Measurements from ENCODE around the gene VGLL4. TPM values are rescaled to one million over a fixed set of nuclear protein-coding genes. Genes with fewer than 3 reads are reported as not detected.

VGLL4 gene
- total RNA-seq, 1 experiment from 2014 or later = 46.1 TPM

DNA sequence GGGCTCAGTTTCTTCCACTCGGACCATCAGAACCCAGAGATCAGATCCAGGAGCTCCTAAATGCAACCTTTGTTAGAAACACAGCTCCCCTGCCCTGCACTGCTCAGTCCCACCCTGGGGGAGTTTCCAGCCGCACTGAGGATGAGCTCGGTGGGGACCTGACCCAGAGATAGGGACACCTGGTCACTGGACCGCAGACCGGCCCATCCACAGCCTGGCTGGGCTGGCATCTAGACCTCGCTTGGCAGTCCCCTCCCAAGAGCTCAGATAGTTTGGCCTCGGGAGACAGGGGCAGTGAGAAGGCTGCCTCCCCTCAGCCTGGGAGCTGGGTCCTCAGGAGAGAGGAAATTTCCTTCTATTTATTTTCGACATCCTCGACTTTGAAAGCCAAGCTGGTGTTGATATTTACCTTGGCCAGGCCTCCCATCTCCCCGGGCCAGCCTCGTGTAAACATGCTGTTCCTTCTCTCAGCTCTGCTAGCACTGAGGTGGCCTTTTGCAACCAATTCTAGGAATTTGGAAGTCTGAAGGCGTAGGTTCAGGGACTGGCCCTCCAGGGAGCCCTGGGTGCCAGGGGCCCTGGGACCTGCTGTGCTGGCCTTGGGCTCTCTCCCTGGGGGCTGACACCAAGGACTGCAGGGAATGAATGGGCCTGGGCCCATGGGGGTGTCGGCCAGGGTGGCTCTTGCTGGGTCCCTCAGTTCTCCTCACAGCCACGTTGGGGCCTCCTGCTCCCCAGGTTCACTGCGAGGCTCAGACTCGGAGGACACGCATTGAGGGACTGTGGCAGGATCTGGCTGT, 90.1 kb downstream of the VGLL4 start:
- intact Hi-C loops (cut with micrococcal nuclease; ENCODE audit: unreplicated experiment) = no loop called here
- Histone ChIP-seq H3K4me1 (no peaks in the 10 kb centered on the region), H3K9me3 (no peaks in the 10 kb centered on the region), H3K36me3 (ENCODE audit: control insufficient read depth, insufficient read depth, low read length) (peaks cover 1% of the 10 kb centered on the region; the same call in 1 of the 2 replicates), H3K27me3 (replicated peaks; ENCODE audit: control insufficient read depth, insufficient read depth, low read length) (no peaks in the 10 kb centered on the region), H3K4me3 (ENCODE audit: low read depth, low read length) (no peak overlapping the region)
- POLR2A ChIA-PET = no interaction called here
- no peaks in the 10 kb centered on the region for H3K9me3 Mint-ChIP-seq (ENCODE audit: unreplicated experiment)
- H3K4me3 Mint-ChIP-seq (ENCODE audit: unreplicated experiment) = no peak overlapping the region
- no peaks in the 10 kb centered on the region for H3K4me1 Mint-ChIP-seq (ENCODE audit: low read depth, unreplicated experiment)
- TF ChIP-seq, protein P1, sequence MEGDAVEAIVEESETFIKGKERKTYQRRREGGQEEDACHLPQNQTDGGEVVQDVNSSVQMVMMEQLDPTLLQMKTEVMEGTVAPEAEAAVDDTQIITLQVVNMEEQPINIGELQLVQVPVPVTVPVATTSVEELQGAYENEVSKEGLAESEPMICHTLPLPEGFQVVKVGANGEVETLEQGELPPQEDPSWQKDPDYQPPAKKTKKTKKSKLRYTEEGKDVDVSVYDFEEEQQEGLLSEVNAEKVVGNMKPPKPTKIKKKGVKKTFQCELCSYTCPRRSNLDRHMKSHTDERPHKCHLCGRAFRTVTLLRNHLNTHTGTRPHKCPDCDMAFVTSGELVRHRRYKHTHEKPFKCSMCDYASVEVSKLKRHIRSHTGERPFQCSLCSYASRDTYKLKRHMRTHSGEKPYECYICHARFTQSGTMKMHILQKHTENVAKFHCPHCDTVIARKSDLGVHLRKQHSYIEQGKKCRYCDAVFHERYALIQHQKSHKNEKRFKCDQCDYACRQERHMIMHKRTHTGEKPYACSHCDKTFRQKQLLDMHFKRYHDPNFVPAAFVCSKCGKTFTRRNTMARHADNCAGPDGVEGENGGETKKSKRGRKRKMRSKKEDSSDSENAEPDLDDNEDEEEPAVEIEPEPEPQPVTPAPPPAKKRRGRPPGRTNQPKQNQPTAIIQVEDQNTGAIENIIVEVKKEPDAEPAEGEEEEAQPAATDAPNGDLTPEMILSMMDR (IDR thresholded peaks at IDR 0.05; ENCODE audit: insufficient read depth in 1 of 2, low read depth in 1 of 2, low read length in 1 of 2, severe bottlenecking in 1 of 2, unreplicated experiment in 1 of 2) = no peak
- DNase-seq = no peak
- CTCF ChIA-PET = interaction anchor here (0.6 kb wide), 1 partner anchor 213 kb away, joined by 3 read pairs; no protein-coding TSS in a partner anchor
- H3K27ac Mint-ChIP-seq (ENCODE audit: unreplicated experiment) = no peak overlapping the region
- no TSS peak for BruUV-seq (replicated peaks)
- H3K27me3 Mint-ChIP-seq (ENCODE audit: insufficient read depth, unreplicated experiment) = no peaks in the 10 kb centered on the region
- H3K36me3 Mint-ChIP-seq (ENCODE audit: insufficient read depth, unreplicated experiment) = peaks cover 72% of the 10 kb centered on the region

DNA sequence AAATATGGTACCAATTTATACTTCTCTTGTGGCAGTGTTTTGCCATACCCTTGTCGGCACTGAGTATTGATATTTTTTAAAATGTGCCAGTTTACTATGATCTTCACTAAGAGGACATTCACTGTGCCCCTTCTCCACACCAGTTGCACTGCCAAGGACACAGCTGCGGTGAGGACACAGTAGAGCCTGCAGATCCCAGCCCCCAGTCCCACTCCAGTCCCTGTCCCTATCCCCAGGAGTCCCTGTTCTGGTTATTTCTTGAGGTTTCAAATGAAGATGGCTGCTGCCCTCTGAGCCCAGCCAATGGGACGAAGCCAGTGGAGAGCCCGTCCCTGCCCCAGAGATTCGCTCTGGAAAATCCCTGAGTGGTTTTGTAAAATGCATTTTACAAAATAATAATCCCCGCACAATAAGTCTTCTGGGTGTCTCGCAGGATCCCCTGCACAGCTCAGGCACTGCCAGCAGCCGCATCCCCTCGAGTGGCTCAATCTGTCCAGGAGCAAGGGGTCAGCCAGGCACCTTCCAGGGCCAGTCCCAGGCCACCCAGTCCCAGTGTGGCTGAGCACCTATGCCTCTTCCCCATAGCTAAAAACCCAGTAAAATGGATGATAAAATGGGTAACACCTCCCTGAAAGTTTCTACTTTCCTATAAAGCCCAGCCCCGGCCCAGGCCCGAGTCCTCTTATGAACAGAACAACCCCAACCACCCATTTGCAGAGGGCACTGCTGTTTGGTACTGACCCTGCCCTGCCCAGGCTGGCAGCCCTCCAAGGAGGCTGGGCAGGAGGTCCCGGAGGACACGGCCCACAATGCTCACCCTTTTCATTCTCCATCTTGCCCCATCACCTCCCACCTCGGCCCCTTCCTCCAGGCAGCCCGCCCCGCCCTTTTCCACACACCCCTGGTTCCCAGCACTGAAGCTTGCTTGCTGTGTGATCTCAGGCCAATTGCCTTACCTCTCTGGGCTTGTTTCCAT, 91.1 kb downstream of the VGLL4 start:
- no peaks in the 10 kb centered on the region for H3K27me3 ChIP-seq (replicated peaks; ENCODE audit: control insufficient read depth, insufficient read depth, low read length)
- peaks cover 62% of the 10 kb centered on the region for H3K36me3 Mint-ChIP-seq (ENCODE audit: insufficient read depth, unreplicated experiment)
- TF ChIP-seq, protein P1 (IDR thresholded peaks at IDR 0.05; ENCODE audit: insufficient read depth in 1 of 2, low read depth in 1 of 2, low read length in 1 of 2, severe bottlenecking in 1 of 2, unreplicated experiment in 1 of 2) = no peak
- no peaks in the 10 kb centered on the region for H3K4me1 Mint-ChIP-seq (ENCODE audit: low read depth, unreplicated experiment)
- BruUV-seq (replicated peaks) = no TSS peak
- intact Hi-C loops (cut with micrococcal nuclease; ENCODE audit: unreplicated experiment) = no loop called here
- no peak overlapping the region for H3K4me3 Mint-ChIP-seq (ENCODE audit: unreplicated experiment)
- ChIA-PET POLR2A (no interaction called here), CTCF (no interaction called here)
- no peak overlapping the region for H3K27ac Mint-ChIP-seq (ENCODE audit: unreplicated experiment)
- H3K4me3 ChIP-seq (ENCODE audit: low read depth, low read length) = no peak overlapping the region
- H3K9me3 Mint-ChIP-seq (ENCODE audit: unreplicated experiment) = no peaks in the 10 kb centered on the region
- no peak for DNase-seq
- no peaks in the 10 kb centered on the region for H3K4me1 ChIP-seq
- peaks cover 1% of the 10 kb centered on the region; the same call in 1 of the 2 replicates for H3K36me3 ChIP-seq (ENCODE audit: control insufficient read depth, insufficient read depth, low read length)
- no peaks in the 10 kb centered on the region for H3K27me3 Mint-ChIP-seq (ENCODE audit: insufficient read depth, unreplicated experiment)
- H3K9me3 ChIP-seq = no peaks in the 10 kb centered on the region

DNA sequence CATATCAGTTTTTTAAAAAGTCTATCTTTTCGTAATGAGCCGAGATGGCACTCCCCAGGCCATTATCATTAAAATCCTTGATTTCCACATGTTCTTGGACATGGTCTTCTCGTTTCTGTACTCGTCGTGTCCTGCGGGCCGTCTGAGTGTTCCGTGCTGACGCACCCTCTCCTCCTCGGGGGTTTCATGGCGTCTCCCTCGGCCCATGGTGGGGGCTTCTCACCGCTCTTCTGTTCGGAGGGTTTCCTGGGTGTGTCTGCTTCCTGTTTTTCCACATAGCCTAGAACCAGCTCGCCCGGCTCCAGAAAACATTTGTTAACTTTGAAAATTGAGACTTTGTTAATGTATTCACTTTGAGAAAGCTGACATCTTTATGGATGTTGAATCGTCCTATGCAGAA, 92.7 kb downstream of the VGLL4 start:
- H3K27ac Mint-ChIP-seq (ENCODE audit: unreplicated experiment) = no peak overlapping the region
- no peaks in the 10 kb centered on the region for H3K9me3 Mint-ChIP-seq (ENCODE audit: unreplicated experiment)
- no peak for DNase-seq
- TF ChIP-seq, protein P1 (IDR thresholded peaks at IDR 0.05; ENCODE audit: insufficient read depth in 1 of 2, low read depth in 1 of 2, low read length in 1 of 2, severe bottlenecking in 1 of 2, unreplicated experiment in 1 of 2) = no peak
- H3K27me3 ChIP-seq (replicated peaks; ENCODE audit: control insufficient read depth, insufficient read depth, low read length) = no peaks in the 10 kb centered on the region
- H3K27me3 Mint-ChIP-seq (ENCODE audit: insufficient read depth, unreplicated experiment) = no peaks in the 10 kb centered on the region
- CTCF ChIA-PET = no interaction called here
- H3K4me1 ChIP-seq = no peaks in the 10 kb centered on the region
- H3K4me1 Mint-ChIP-seq (ENCODE audit: low read depth, unreplicated experiment) = no peaks in the 10 kb centered on the region
- no peaks in the 10 kb centered on the region for H3K36me3 ChIP-seq (ENCODE audit: control insufficient read depth, insufficient read depth, low read length)
- no peaks in the 10 kb centered on the region for H3K9me3 ChIP-seq
- no peak overlapping the region for H3K4me3 ChIP-seq (ENCODE audit: low read depth, low read length)
- BruUV-seq (replicated peaks) = no TSS peak
- POLR2A ChIA-PET = no interaction called here
- no peak overlapping the region for H3K4me3 Mint-ChIP-seq (ENCODE audit: unreplicated experiment)
- peaks cover 53% of the 10 kb centered on the region for H3K36me3 Mint-ChIP-seq (ENCODE audit: insufficient read depth, unreplicated experiment)
- intact Hi-C loops (cut with micrococcal nuclease; ENCODE audit: unreplicated experiment) = no loop called here

All from Caco-2 (cell line).